PFSK-1 (cell line): ENCODE results near the gene CTTNBP2NL.

Source experiments
- POLR2AphosphoS5 ChIP-seq: IDR thresholded peaks from 2 replicates; pipeline ENCODE4 v1.6.1; 2012; ENCODE audit warnings: low read depth, mild to moderate bottlenecking, control low read depth, low read length, moderate library complexity
- REST ChIP-seq, 2 experiments: IDR thresholded peaks; 2 replicates each; pipeline versions ENCODE4 v1.6.1 to v1.8.0; 2011 to 2012; ENCODE audit warnings: low read depth in 2 of 2, low read length in 2 of 2, control low read depth in 1 of 2, inconsistent platforms in 1 of 2, mild to moderate bottlenecking in 1 of 2, moderate library complexity in 1 of 2; ENCODE audit not compliant: insufficient read depth in 1 of 2
- TAF1 ChIP-seq: IDR thresholded peaks from 2 replicates; pipeline ENCODE4 v1.6.1; 2012; ENCODE audit warnings: low read length, control low read depth, borderline replicate concordance; ENCODE audit not compliant: insufficient read depth

- no peak for TF ChIP-seq REST (IDR thresholded peaks at IDR 0.05; ENCODE audit: insufficient read depth in 1 of 2, low read depth in 2 of 2, low read length in 2 of 2)
- TF ChIP-seq TAF1: no peak
- no peak for TF ChIP-seq POLR2AphosphoS5
Measured at GRCh38 chr1:112444269-112444668, 48.3 kb downstream of the CTTNBP2NL start.
